GM21619 (cell line): Measurements from ENCODE around the gene PMPCA.

Source experiments
- ATAC-seq: cut with Tn5 transposase; IDR thresholded peaks from one replicate; pipeline ENCODE4 v1.9.1; 2021; ENCODE audit not compliant: unreplicated experiment

PMPCA gene

DNA sequence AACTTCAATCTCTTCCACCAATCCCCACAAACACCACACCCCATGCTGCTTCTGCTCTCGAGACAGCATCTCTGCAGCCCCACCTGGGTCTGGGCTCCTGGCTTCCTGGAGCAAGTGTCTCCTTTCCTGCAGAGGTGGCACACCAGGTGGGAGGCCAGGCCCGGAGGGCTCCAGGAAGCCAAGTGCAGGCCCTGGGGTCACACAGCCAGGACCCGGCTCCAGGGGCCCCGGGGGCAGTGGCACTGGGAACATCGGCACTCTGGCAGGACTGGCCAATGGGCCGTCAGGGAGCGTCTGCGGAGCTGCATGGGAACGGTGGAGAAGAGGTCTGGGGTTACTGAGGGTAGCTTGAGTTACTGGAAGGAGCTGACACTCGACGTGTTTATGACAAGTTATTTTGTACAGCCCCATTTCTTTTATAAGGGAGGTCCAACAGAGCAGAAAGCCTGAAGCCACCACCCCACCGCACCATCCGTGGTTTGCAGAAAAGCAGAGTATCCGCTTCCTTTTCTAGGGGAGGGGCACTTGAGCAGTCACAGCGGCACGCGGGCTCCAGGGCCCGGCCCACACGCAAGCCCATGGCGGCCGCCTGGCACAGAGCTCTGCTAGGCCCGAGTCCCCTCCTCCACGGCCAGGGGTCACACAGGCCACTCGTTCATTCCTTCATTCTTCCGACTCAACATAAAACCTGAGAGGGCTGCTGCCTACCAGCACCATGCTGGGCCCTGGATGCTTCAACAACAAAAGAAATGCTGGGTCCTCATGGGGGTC is 43.8 kb downstream of the PMPCA start:
- no peak for ATAC-seq

DNA sequence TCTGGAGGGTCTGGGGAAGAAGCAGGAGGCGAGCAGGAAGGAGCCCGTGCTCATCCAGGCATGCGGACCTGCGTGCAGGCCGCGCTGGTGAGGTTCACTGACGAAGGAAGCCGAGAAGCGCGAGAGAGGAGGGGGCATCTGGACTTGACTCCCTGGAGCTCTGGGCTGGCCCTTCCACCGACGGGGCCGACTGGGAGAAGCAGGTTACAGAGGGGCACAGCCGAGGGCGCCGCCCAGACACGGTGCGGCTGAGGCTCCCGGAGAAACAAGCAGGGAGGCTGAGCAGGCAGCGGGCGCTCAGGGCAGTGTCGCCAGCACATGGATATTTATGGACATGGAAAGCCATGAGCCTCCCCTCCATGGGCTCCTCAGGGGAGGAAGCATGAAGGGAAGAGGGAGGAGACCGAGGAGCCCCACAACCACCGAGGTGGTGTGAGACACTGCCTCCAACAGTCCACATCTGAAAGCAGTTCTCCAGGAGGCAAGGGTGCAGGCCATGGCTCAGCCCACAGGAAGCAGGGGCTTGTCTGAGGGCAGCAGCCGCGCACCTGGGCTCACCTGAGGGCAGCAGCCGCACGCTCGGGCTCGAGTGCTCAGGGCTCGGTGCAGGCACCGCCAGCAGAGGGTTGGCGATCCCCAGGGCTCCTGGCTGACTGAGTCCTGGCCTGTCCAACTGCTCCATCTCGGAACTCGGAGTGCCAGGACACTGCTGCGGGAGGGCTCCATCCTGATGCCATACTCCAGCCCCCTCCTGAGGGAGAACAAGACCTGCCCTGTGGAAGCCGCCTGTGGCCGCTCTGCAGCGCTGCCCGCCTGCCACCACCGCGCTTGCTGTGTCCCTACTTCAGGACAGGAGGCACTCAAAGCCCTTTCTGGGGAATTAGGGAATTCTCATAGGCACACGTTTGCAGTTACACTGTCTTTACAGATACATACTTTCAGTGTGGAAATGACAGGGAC is 44.9 kb downstream of the PMPCA start:
- ATAC-seq: no peak

DNA sequence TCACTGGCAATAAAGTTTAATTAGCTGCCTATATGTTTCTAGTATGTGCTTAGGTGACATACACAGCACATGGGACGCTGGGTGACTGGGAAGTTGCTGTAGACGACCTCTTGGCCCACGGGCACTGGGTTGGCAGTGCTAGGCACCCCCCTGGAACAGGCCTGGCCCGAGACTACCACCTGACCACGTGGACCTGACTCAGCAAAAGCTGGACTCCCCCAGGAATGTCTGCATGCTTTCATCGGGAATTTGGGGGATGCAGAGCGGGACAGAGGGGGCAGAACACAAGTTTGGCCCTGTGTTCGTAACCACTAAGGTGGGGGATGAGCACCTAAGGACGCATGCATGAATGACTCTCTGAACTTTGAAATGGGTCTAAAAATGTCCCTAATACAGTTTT is 45.8 kb downstream of the PMPCA start:
- ATAC-seq: no peak

DNA sequence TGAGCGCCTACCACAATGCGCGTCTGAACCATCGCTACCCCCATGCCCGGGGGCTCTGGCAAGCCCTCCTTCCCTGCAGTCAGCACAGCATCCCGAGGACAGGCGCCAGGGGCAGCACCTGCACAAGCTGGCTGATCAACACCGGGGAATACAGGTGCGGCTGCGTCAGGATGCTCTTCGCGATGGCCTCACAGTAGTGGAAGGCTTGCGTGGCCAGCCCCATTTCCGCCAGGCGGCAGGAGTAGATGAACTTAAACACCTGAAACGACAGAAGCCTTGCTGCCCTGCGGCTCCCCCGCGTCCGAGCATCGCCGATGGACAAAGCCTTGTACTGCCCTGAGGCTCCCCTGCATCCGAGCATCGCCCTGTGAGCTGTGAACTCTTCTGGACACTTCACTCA is 46.9 kb downstream of the PMPCA start:
- ATAC-seq: no peak

DNA sequence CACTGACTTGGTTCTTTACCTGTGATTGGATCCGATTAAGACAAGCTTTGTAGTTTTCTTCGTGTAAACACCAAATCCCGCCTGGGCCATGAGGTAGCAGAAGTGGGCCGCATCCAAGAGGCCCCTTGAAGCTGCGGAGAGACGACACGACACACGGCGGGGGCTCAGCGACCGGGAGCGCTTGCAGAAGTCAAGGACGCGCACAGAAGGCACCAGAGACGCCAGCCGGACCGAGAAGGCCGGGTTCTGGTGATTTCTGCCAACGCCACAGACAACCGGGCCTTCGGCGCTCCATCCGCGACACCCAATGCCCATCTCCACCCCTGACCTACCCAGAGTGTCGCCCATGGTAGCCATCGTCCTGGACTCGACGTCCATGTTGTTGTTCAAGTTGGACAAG is 49.0 kb downstream of the PMPCA start:
- no peak for ATAC-seq

DNA sequence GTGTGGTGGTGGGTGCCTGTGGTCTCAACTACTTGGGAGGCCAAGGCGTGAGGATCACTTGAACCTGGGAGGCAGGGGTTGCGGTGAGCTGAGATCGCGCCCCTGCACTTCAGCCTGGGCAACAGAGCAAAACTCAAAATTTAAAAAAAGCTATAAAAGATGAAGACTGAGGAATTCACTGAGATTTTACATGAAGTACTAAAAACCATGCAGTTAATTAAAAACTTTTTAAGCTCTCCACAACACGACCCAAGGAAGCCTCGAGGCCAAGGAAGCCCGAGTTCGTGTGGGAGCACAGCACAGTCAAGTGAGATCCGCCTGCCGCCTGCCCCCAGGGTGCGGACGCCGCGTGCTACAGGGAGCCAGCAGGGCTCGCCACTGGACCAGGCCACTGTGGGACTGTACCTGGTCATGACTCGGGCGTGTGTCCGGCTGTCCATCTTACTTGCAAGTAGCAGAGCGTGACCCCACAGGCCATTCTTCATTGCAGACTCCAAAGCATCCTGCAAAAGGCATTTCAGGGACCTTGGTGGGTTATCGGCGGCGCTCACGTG is 50.4 kb downstream of the PMPCA start:
- no peak for ATAC-seq

DNA sequence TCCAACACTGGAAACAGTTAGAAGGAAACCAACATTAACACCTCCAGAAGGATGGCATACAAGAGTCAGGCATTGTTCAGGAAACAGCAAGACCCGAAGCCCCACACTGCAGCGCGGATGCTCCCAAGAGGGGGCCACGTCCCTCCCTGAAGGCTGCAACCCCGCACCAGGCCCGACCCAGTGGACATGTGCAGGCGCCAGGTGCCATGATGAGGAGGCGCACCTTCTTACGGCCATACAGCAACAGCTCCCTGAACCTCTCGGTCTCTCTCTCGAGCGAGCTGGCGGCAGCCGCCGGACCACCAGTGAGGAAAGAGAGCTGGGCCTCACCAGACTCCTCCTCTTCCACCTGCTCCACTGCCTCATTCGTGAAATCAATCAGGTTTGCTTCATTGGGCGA is 52.2 kb downstream of the PMPCA start:
- ATAC-seq: no peak

DNA sequence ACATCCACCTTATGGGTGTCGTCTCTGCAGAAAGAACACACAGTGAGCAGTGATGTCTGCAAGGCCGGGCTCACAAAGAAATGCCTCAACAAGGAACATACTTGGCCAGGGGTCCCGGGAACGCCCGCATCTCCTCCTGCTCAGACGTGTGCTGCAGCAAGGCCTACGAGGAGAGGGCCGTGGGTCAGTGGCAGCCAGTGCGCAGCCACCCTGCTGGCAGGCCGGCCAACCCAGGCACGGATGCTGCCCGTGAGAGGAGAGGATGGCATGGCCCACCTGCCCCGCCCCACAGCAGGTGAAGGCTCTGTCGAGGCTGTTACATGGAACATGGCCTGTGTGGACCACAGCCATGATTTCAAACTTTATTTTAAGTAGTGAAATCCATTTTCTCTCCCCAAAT is 53.1 kb downstream of the PMPCA start:
- ATAC-seq: no peak

DNA sequence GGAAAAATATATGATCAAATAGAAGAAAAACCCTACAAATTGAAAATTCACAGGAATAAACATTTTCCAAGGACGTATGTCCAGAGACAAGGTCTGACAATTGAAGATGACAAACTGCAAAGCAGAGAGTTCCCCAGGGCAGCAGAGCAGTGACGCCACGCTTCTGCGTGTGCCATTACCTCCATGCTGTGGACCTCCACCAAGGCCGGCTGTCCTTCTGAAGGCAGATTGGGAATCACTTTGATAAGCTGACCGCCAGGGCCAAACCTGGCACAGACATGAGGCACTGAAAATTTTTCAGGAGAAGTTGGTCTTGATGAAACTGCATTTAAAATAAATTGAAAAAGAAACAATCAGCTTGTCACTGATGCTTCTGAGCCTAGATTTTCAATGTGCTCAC is 53.8 kb downstream of the PMPCA start:
- ATAC-seq: no peak

DNA sequence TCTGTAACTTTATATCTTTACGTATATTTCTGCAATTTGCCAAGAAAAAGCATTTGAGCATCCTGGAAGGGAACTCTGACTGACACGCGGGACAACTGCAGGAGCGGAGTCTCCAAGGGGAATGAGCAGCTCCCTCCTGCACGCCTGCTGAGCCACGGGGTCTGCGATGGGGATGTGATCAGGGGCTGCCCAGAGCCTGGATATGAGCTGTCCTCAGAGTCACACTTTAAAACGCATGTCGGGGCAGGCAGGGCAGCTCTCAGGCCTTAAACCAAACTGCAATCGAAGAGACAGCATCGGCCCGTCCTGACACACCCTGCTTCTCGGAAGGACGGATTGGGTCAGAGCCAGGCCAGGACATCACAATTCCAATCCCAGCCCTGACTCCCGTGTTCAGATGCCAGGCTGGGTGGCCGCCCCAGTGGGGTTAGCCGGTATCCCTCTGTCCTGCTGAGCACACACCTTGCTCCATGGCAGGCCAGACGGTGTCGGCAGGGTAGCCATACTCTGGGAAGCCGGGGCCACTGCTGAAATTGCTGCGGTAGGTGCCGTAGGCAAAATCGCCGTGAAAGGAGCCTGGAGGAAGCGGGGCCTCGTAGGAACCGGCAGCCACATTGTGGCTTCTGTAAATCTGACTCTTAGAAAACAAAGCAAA is 55.2 kb downstream of the PMPCA start:
- no peak for ATAC-seq

DNA sequence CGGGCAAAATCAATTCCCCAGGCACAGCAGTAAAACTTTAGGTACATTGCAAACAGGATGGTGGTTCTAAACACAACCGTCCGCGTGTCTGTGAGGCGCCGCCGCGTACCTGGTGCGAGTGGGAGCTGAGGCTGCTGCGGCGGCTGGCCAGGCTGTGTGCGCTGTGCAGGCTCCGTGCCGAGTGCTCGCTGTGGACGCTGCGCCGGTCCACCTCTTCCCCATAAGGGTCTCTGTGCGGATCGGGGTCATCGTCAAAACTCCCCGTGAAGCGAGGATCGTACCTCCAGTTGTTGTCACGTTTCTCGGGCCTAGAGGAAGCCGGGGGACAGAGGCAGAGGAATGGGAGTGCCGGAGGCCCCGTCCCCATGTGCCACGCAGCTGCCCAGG is 55.7 kb downstream of the PMPCA start:
- ATAC-seq: no peak

DNA sequence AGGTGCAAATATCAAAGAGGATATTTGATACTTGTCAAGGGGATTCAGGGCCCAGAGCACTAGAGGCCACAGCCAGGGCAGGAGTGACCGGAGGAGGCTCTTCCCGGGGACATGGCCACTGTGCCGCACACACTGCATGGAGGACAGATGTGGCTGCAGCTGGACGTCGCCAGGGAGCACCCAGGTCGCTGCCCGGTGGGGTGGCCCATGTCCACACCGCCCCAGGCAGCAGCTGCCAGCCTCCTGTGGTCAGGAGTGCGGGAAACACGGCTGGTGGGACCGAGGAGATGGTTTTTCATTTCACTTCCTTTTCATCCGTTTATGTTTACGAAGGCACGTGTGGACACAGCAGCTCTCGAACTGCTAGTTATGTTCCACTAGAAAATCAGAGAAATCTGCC is 57.3 kb downstream of the PMPCA start:
- no peak for ATAC-seq

DNA sequence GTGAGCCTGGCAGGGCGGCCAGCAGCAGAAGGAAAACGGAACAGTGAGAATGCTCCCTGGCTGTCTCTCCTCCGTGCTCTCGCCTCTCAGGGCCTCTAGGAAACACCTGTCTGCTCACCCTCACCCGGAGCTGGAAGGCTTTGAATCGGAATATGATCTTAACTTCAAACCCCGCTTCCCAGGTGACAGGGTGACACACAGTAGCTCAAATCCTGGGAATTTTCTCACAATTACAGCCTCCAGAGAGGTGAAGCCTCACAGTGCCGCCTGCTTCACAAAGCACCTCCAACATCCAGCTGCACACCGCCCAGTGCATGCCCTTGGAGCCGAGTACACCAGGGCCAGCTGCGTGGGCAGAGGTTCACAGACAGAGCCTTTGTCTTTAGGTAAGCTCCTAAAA is 59.9 kb downstream of the PMPCA start:
- ATAC-seq: no peak

DNA sequence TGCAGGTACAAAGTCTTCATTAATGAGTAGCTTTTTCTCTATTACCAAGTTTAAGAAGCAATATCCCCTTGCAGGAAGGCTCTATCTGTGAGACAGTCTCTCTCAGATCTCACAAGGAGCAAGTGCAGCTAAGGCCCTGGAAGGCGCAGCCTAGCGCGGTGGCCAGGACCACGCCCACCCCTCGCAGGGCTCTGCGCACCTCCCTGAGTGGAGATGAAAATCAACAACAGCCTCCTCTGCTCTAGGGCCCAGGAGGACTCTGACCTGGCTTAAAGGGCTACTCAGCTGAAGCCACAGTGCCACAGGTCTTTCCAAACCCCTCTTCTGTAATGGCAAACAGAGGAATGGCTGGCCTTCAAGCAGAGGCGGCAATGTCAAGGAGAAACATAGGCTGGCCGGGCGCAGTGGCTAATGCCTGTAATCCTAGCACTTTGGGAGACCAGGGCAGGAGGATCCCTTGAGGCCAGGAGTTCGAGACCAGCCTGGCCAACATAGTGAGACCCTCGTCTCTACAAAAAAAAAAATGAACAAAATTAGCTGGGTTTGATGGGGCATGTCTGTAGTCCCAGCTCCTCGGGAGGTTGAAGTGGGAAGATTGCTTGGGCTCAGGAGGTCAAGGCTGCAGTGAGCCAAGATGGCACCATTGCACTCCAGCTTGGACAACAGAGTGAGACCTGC is 60.5 kb downstream of the PMPCA start:
- ATAC-seq: no peak

DNA sequence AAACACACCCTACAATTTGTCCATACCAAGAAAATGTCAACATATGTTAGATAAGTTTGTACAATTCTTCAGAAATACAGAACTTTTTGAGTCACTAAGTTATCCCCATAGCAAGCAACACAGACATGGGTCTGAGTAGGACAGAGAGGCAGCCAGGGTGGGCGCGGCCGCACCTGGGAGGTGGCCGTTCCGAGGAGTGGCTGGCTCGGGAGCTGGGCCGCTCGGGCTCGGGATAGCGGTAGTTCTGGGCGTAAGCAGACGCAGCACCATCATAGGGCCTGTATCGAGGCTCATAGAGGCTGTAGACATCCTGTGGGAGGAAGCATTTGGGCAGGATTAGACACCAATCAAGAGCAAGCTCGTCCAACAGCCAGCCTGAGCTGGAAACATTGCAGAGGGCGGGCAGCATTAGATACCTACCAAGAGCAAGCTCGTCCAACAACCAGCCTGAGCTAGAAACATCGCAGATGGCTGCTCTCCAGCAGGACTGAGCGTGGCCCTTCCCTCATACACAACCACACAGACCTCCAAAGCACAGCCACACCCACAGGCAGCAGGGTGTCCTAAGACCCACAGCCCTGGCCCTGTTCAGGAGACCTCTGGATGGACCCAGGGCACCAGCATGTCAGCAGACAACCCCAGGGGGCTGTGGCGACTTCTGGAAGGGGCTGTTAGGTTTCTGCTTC is 61.5 kb downstream of the PMPCA start:
- ATAC-seq: no peak

DNA sequence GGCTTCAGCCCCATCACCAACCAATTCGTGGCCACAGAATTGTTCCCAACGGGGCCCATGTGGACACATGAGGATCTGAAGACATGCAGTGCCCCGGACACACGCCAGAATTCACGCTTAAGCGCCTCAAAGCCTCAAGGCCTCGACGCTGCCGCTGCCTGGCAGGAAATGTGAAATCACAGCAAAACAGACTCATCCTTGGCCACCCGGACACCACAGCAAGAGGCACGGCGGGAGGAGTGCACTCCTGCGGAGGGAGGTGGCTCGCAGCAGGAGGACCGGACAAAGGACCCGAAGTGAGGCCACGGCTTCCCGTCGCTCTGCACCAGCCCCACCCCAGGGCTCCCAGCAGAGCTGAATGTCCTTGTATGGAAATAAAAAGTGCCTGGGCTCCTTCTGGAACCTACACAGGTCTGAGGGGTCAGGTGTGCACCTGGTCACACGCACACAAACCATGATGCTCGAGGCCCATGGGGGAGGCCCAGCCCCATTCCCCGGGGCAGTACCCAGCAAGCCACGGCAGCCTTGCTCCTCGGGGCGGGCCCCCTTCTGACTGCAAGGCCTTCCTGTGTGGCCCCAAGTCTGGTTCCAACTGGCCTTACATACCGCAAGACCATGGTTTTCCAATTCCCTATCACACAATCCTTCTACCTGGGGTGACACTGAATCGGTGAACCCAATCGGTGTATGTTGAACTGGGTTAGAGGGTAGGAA is 62.3 kb downstream of the PMPCA start:
- no peak for ATAC-seq

DNA sequence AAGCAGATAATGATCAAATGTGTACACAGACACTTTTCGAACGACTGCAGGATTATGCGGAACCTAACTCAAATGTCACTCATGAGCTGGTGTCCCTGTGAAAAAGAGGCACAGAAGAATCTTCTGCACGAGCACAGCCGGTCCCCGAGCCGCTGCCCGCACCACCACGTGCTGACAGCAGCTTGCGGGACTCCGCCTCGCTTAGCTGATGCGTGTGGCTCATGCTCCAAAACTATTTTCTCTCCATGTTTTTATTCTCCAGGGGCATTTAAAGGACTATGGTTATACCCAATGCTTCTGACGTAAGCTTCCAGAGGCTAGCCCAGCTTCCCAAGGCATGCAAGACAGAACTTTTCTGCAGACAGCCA is 62.9 kb downstream of the PMPCA start:
- no peak for ATAC-seq
